ENCODE measurements around the gene LRP1B. TPM values are rescaled to one million over a fixed set of nuclear protein-coding genes. Genes with fewer than 3 reads are reported as not detected.

LRP1B gene
- total RNA-seq, 4 donors from 2014 or later: 0.85 to 3.3 (median 1.1) TPM; not detected in 1

DNA sequence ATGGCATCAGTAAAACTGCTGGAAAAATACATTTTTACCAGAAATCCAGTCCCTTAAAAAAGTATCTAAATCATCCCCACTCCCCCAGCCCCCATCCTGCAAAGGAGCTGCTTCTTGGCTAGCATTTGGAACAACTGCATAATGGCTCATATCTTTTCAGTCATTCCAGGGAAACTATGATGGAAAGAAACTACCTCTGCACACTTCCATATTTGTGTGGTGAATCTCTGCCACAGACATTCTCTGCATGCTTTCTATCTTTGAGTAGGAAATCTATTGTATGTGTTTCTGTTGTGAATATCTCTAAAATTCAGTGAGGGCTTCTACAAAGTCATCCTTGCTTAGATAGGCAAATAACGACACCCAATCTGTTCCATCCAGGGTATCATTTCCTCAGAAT lies 632.3 kb downstream of the LRP1B start:
- Histone ChIP-seq H3K36me3 (no peaks in the 10 kb centered on the region), H3K4me3 (no peak overlapping the region), H3K4me1 (no peaks in the 10 kb centered on the region), H3K27ac (no peak overlapping the region), H3K9me3 (no peaks in the 10 kb centered on the region), H3K27me3 (no peaks in the 10 kb centered on the region)
- DNase-seq: no peak
- TF ChIP-seq CTCF (IDR thresholded peaks at IDR 0.05) (no peak), POLR2A (IDR thresholded peaks at IDR 0.05) (no peak)

DNA sequence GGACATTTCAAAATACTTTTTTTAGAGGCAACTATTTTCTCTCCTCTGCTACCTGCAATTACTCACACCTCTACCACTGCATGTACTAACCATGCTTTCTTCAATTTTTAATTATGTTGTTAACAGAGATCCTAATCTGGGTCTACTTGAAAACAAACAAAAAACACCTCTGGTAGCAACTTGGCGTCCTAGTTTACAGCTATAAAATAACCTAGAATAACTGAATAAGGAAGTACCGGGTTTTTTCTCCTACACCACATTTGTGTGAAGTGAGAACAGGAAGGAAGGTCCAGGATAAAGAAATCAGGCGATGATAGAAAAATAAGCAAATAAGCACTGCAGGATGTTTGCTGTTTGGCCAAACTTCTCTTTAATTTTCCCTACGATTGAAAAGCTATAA lies 633.5 kb downstream of the LRP1B start:
- H3K9me3 ChIP-seq: no peaks in the 10 kb centered on the region
- H3K4me1 ChIP-seq: no peaks in the 10 kb centered on the region
- no peak overlapping the region for H3K4me3 ChIP-seq
- H3K27me3 ChIP-seq: no peaks in the 10 kb centered on the region
- no peak overlapping the region for H3K27ac ChIP-seq
- no peak for TF ChIP-seq POLR2A (IDR thresholded peaks at IDR 0.05)
- TF ChIP-seq CTCF (IDR thresholded peaks at IDR 0.05): no peak
- no peak for DNase-seq
- H3K36me3 ChIP-seq: no peaks in the 10 kb centered on the region

GRCh38 chr2:141496810-141497209 lies 634.0 kb downstream of the LRP1B start:
- H3K36me3 ChIP-seq: no peaks in the 10 kb centered on the region
- no peaks in the 10 kb centered on the region for H3K4me1 ChIP-seq
- no peaks in the 10 kb centered on the region for H3K27me3 ChIP-seq
- DNase-seq: no peak
- TF ChIP-seq CTCF (IDR thresholded peaks at IDR 0.05) (no peak), POLR2A (IDR thresholded peaks at IDR 0.05) (no peak)
- no peak overlapping the region for H3K27ac ChIP-seq
- no peaks in the 10 kb centered on the region for H3K9me3 ChIP-seq
- H3K4me3 ChIP-seq: no peak overlapping the region

GRCh38 chr2:141493936-141494335 lies 636.9 kb downstream of the LRP1B start:
- Histone ChIP-seq H3K9me3 (no peaks in the 10 kb centered on the region), H3K36me3 (no peaks in the 10 kb centered on the region), H3K4me3 (no peak overlapping the region), H3K27me3 (no peaks in the 10 kb centered on the region), H3K4me1 (no peaks in the 10 kb centered on the region), H3K27ac (no peak overlapping the region)
- DNase-seq: no peak
- no peak for TF ChIP-seq CTCF (IDR thresholded peaks at IDR 0.05)
- TF ChIP-seq POLR2A (IDR thresholded peaks at IDR 0.05): no peak

GRCh38 chr2:141492816-141493215 lies 638.0 kb downstream of the LRP1B start:
- Histone ChIP-seq H3K36me3 (no peaks in the 10 kb centered on the region), H3K27ac (no peak overlapping the region), H3K4me3 (no peak overlapping the region), H3K9me3 (no peaks in the 10 kb centered on the region), H3K4me1 (no peaks in the 10 kb centered on the region), H3K27me3 (no peaks in the 10 kb centered on the region)
- no peak for TF ChIP-seq CTCF (IDR thresholded peaks at IDR 0.05)
- no peak for TF ChIP-seq POLR2A (IDR thresholded peaks at IDR 0.05)
- no peak for DNase-seq

DNA sequence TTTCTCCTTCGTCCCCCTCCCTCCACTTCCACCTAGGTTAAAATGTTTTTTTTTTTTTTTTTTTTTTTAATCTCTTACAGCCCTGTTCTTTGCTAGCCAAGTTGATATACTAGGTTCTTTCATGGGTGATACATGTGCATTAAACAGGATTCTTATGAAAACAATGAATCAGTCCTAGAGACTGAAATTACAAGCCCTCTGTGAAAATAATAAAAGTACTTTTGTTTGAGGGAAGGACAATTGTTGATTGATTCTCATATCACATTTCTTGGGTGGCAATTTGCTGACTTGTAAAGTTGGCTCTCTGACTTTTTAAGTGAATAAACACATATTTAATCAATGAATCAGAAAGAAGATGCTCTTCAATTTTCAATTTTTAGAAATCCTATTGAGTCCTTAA lies 639.9 kb downstream of the LRP1B start:
- TF ChIP-seq CTCF (IDR thresholded peaks at IDR 0.05): no peak
- no peak for TF ChIP-seq POLR2A (IDR thresholded peaks at IDR 0.05)
- Histone ChIP-seq H3K4me3 (no peak overlapping the region), H3K27ac (no peak overlapping the region), H3K4me1 (no peaks in the 10 kb centered on the region), H3K27me3 (no peaks in the 10 kb centered on the region), H3K9me3 (no peaks in the 10 kb centered on the region), H3K36me3 (no peaks in the 10 kb centered on the region)
- DNase-seq: no peak

Data from Peyer's patch (tissue), 4 donors.